HL-60 (cell line): Measurements from ENCODE around the gene TMEM161A.

ENCODE experiments used
- DNase-seq, 2 experiments: peaks; one replicate each; pipeline ENCODE4 v3.0.0-alpha.2; 2010 to 2020; ENCODE audit warnings: low read depth in 1 of 2, low spot score in 1 of 2
- H3K27ac ChIP-seq: fragments of 250-450 bp; sonication (Bioruptor Pico); replicated peaks from 2 replicates; pipeline ENCODE4 v1.5.1; 2020; ENCODE audit warnings: mild to moderate bottlenecking, moderate library complexity
- H3K27me3 ChIP-seq: fragments of 250-450 bp; sonication (Bioruptor Pico); 2 replicates; pipeline ENCODE4 v1.5.1; 2021; ENCODE audit warnings: mild to moderate bottlenecking, moderate library complexity; ENCODE audit not compliant: insufficient read depth, poor library complexity, severe bottlenecking
- H3K4me3 ChIP-seq: replicated peaks from 2 replicates; pipeline ENCODE4 v1.5.1; 2011; ENCODE audit warnings: mild to moderate bottlenecking, control low read depth, low read length; ENCODE audit not compliant: insufficient read depth
- GABPA ChIP-seq: IDR thresholded peaks from 2 replicates; pipeline ENCODE4 v1.6.1; 2012; ENCODE audit warnings: low read depth
- POLR2AphosphoS5 ChIP-seq: IDR thresholded peaks from 2 replicates; pipeline ENCODE4 v1.6.1; 2012; ENCODE audit warnings: low read depth
- REST ChIP-seq: IDR thresholded peaks from 2 replicates; pipeline ENCODE4 v1.6.1; 2012; ENCODE audit warnings: low read depth; ENCODE audit not compliant: insufficient replicate concordance
- SPI1 ChIP-seq: IDR thresholded peaks from 2 replicates; pipeline ENCODE4 v1.6.1; 2012; ENCODE audit warnings: low read depth, mild to moderate bottlenecking, borderline replicate concordance
- TF ChIP-seq, protein P1 (sequence below): IDR thresholded peaks from one replicate; pipeline ENCODE4 v1.5.1; 2011; ENCODE audit warnings: low read length, control low read depth, inconsistent platforms; ENCODE audit not compliant: insufficient read depth

TMEM161A gene

DNA sequence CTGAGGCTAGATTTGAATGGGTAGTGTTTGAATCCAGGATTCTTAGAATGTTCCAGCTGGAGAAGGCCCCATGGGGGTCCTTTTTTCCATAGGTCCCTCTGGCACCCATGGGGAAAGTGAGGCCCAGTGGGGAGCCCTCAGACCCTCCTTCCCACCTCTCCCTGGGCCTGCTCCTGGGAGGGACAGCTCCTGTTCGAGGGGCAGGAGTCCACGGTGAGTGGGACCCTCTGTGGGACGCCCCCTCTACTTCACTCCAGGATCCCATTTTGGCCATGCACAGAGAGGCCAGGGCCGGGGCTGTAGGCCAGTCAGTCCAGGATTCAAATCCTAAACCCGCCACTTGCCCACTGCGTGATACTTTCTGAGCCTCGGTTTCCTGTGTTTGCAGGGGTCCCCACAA is 24.2 kb upstream of the TMEM161A start:
- Histone ChIP-seq H3K27ac (no peak overlapping the region), H3K4me3 (no peak overlapping the region), H3K27me3 (no peaks in the 10 kb centered on the region)
- TF ChIP-seq, protein P1, sequence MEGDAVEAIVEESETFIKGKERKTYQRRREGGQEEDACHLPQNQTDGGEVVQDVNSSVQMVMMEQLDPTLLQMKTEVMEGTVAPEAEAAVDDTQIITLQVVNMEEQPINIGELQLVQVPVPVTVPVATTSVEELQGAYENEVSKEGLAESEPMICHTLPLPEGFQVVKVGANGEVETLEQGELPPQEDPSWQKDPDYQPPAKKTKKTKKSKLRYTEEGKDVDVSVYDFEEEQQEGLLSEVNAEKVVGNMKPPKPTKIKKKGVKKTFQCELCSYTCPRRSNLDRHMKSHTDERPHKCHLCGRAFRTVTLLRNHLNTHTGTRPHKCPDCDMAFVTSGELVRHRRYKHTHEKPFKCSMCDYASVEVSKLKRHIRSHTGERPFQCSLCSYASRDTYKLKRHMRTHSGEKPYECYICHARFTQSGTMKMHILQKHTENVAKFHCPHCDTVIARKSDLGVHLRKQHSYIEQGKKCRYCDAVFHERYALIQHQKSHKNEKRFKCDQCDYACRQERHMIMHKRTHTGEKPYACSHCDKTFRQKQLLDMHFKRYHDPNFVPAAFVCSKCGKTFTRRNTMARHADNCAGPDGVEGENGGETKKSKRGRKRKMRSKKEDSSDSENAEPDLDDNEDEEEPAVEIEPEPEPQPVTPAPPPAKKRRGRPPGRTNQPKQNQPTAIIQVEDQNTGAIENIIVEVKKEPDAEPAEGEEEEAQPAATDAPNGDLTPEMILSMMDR: no peak
- TF ChIP-seq SPI1: no peak
- no peak for TF ChIP-seq REST
- no peak for TF ChIP-seq POLR2AphosphoS5
- TF ChIP-seq GABPA: no peak
- DNase-seq: no peak

- TF ChIP-seq REST: no peak
- no peak for TF ChIP-seq GABPA
- TF ChIP-seq, protein P1: no peak
- peak; percentile 68; the same call in 1 of the 2 replicates for TF ChIP-seq SPI1
- DNase-seq: peak in 1 of 2 experiments; percentile 71
- no peaks in the 10 kb centered on the region for H3K27me3 ChIP-seq
- no peak overlapping the region for H3K4me3 ChIP-seq
- H3K27ac ChIP-seq: no peak overlapping the region
Measured at GRCh38 chr19:19160461-19161035, 22.3 kb upstream of the TMEM161A start.

DNA sequence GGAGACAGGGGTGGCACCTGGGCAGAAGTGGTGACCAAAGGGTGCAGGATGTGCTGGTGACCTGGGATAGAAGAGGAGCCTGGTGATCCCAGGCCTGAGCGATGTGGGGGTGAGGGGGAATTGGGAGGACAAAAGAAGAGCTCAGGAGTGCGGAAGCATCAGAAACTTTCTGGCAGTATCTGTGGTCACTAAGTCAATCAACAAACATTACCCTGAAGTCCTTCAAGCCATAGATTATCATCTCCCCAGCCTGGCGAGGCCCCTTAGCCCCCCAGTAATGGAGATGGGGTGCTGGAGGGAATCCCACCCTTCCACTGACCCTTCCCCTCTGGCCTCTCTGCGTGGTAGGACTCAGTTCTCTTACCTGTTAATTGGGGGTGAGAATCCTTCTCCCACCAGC is 21.3 kb upstream of the TMEM161A start:
- Histone ChIP-seq H3K4me3 (no peak overlapping the region), H3K27ac (no peak overlapping the region), H3K27me3 (no peaks in the 10 kb centered on the region)
- DNase-seq: no peak
- no peak for TF ChIP-seq SPI1
- TF ChIP-seq, protein P1: no peak
- TF ChIP-seq GABPA: no peak
- no peak for TF ChIP-seq POLR2AphosphoS5
- TF ChIP-seq REST: no peak
